ENCODE data around the gene ANKS3. TPM values are rescaled to one million over a fixed set of nuclear protein-coding genes. Genes with fewer than 3 reads are reported as not detected.

The ANKS3 gene
- total and polyA plus RNA-seq, 2 donors (not counting 3 experiments of a cell fraction or from before 2014, with no cell fraction given): 13.9 to 24.0 TPM

DNA sequence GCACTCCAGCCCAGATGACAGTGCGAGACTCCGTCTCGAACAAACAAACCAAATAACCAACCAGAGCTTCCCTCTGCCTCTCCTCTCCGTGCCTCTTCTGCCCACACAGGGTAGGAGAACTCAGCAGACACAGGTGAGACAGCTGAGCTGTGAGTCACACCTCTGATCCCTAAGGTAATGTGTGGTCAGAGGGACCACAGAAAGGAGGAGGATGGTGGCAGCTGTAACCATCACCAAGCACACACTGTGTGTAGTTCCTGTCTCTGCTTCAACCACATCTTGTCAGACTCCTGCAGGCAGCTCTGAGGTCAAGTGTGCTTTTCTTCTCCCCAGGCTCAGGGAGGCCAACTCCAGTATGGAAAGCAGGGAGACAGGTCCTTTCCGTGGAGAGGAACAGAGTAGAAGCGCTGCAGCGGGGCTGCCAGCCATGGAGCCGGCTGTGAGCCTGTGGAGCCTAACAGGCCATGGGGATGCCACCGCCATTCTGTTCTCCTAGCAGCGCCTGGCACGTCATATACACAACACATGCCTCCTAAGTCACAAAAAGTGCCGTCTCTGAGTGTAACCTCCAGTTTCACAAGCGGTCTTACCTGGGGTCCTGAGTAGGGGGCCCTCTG, 33.6 kb downstream of the ANKS3 start:
- no TSS peak for BruUV-seq (replicated peaks)
- intact Hi-C loops (cut with micrococcal nuclease): no loop called here
- no peaks in the 10 kb centered on the region for H3K4me1 ChIP-seq (ENCODE audit: control insufficient read depth, extremely low read depth, insufficient read depth, low read length)
- ChIA-PET POLR2A (no interaction called here), CTCF (interaction anchor here (1.4 kb wide), 1 partner anchor 51 kb away, joined by 3 read pairs; no protein-coding TSS in a partner anchor)
- H3K4me3 ChIP-seq (replicated peaks in 1 of 3; ENCODE audit: insufficient read depth in 1 of 3, low read depth in 1 of 3, low read length in 3 of 3): no peak overlapping the region
- TF ChIP-seq MYC (IDR thresholded peaks at IDR 0.05; ENCODE audit: low read depth, low read length): no peak
- no peak for TF ChIP-seq POLR2AphosphoS5 (IDR thresholded peaks at IDR 0.05; ENCODE audit: insufficient read depth, low read depth, low read length)
- TF ChIP-seq, protein P1, sequence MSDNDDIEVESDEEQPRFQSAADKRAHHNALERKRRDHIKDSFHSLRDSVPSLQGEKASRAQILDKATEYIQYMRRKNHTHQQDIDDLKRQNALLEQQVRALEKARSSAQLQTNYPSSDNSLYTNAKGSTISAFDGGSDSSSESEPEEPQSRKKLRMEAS (IDR thresholded peaks at IDR 0.05; ENCODE audit: insufficient read depth, insufficient read length): no peak
- TF ChIP-seq JUN (IDR thresholded peaks at IDR 0.05; ENCODE audit: borderline replicate concordance, insufficient read depth, insufficient read length, low read depth): no peak
- no peak for TF ChIP-seq POLR2A (IDR thresholded peaks at IDR 0.05; ENCODE audit: low read depth, low read length)
- no peaks in the 10 kb centered on the region for H3K79me2 ChIP-seq (ENCODE audit: control insufficient read depth, insufficient read depth, low read length)
- peaks cover 3 to 39% of the 10 kb centered on the region in 2 experiments for H3K36me3 ChIP-seq (ENCODE audit: control insufficient read depth in 2 of 2, extremely low read depth in 1 of 2, insufficient read depth in 2 of 2, low read length in 2 of 2)
- DNase-seq (ENCODE audit: low read depth, low spot score): no peak
- FAIRE-seq: no peak
- H3K9me1 ChIP-seq (replicated peaks; ENCODE audit: control insufficient read depth, extremely low read depth, insufficient read depth, low read length): no peaks in the 10 kb centered on the region
- no peak overlapping the region for H3K27ac ChIP-seq (ENCODE audit: insufficient read depth, low read depth, low read length)
- dilution Hi-C loops (cut with MboI; ENCODE audit: extremely low pct_ligation_motif_present, low sequenced_read_pairs): no loop called here
- no peaks in the 10 kb centered on the region for H3K9me3 ChIP-seq (replicated peaks; ENCODE audit: control insufficient read depth, insufficient read depth, low read length)
- no peak overlapping the region for H2AFZ ChIP-seq (ENCODE audit: low read depth, low read length)
- H3K4me2 ChIP-seq (ENCODE audit: insufficient read depth, low read length): no peak overlapping the region
- H3K9ac ChIP-seq (replicated peaks; ENCODE audit: extremely low read depth, insufficient read depth, low read length): no peak overlapping the region
- no peaks in the 10 kb centered on the region for H4K20me1 ChIP-seq (replicated peaks; ENCODE audit: control insufficient read depth, extremely low read depth, insufficient read depth, low read length)
- H3K27me3 ChIP-seq (ENCODE audit: control insufficient read depth in 2 of 2, insufficient read depth in 2 of 2, low read length in 2 of 2): no peaks in the 10 kb centered on the region

DNA sequence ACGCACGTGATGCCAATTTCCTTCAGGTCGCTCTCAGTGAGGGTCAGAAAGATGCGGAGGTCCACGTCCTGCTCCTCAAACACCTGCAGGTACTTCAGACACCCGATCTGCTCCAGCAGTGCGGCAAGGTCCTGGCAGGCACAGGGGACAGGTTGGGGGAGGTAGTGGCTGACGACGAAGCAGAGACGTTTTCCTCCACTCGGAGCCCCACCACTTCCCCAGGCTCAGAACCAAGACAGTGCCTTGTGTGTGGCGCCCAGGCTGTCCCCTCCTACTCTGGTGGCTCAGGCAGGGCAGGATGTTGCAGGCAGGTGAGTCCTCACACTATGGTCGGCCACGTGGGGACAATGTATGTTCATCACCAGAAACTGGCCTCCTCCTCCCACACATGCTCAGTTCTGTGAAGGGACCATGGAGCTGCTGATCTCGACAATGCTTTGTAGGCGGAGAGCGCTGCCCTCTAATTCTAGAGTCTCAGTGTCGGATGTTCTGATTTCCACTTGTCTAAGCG, 35.0 kb downstream of the ANKS3 start:
- dilution Hi-C loops (cut with MboI; ENCODE audit: extremely low pct_ligation_motif_present, low sequenced_read_pairs): no loop called here

More for the DNA sequence above, 35.0 kb downstream of the ANKS3 start:
- Histone ChIP-seq H3K9me3 (replicated peaks; ENCODE audit: control insufficient read depth, insufficient read depth, low read length) (no peaks in the 10 kb centered on the region), H3K9ac (replicated peaks; ENCODE audit: extremely low read depth, insufficient read depth, low read length) (no peak overlapping the region), H3K27ac (ENCODE audit: insufficient read depth, low read depth, low read length) (no peak overlapping the region), H3K4me3 (replicated peaks in 1 of 3; ENCODE audit: insufficient read depth in 1 of 3, low read depth in 1 of 3, low read length in 3 of 3) (no peak overlapping the region), H3K4me1 (ENCODE audit: control insufficient read depth, extremely low read depth, insufficient read depth, low read length) (no peaks in the 10 kb centered on the region), H3K4me2 (ENCODE audit: insufficient read depth, low read length) (no peak overlapping the region), H3K36me3 (ENCODE audit: control insufficient read depth in 2 of 2, extremely low read depth in 1 of 2, insufficient read depth in 2 of 2, low read length in 2 of 2) (peaks cover 3 to 39% of the 10 kb centered on the region in 2 experiments), H2AFZ (ENCODE audit: low read depth, low read length) (no peak overlapping the region), H4K20me1 (replicated peaks; ENCODE audit: control insufficient read depth, extremely low read depth, insufficient read depth, low read length) (no peaks in the 10 kb centered on the region), H3K9me1 (replicated peaks; ENCODE audit: control insufficient read depth, extremely low read depth, insufficient read depth, low read length) (no peaks in the 10 kb centered on the region), H3K79me2 (ENCODE audit: control insufficient read depth, insufficient read depth, low read length) (no peaks in the 10 kb centered on the region), H3K27me3 (ENCODE audit: control insufficient read depth in 2 of 2, insufficient read depth in 2 of 2, low read length in 2 of 2) (no peaks in the 10 kb centered on the region)
- TF ChIP-seq GATA2 (IDR thresholded peaks at IDR 0.05; ENCODE audit: insufficient read depth, insufficient read length, low read depth, low read length): no peak
- TF ChIP-seq POLR2AphosphoS5 (IDR thresholded peaks at IDR 0.05; ENCODE audit: insufficient read depth, low read depth, low read length): no peak
- no peak for TF ChIP-seq FOS (IDR thresholded peaks at IDR 0.05; ENCODE audit: borderline replicate concordance, insufficient read depth, low read length)
- TF ChIP-seq POLR2A (IDR thresholded peaks at IDR 0.05; ENCODE audit: low read depth, low read length): no peak
- TF ChIP-seq, protein P1 (IDR thresholded peaks at IDR 0.05; ENCODE audit: insufficient read depth, insufficient read length): no peak
- TF ChIP-seq, protein P2, sequence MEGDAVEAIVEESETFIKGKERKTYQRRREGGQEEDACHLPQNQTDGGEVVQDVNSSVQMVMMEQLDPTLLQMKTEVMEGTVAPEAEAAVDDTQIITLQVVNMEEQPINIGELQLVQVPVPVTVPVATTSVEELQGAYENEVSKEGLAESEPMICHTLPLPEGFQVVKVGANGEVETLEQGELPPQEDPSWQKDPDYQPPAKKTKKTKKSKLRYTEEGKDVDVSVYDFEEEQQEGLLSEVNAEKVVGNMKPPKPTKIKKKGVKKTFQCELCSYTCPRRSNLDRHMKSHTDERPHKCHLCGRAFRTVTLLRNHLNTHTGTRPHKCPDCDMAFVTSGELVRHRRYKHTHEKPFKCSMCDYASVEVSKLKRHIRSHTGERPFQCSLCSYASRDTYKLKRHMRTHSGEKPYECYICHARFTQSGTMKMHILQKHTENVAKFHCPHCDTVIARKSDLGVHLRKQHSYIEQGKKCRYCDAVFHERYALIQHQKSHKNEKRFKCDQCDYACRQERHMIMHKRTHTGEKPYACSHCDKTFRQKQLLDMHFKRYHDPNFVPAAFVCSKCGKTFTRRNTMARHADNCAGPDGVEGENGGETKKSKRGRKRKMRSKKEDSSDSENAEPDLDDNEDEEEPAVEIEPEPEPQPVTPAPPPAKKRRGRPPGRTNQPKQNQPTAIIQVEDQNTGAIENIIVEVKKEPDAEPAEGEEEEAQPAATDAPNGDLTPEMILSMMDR (IDR thresholded peaks at IDR 0.05; ENCODE audit: extremely low read depth in 1 of 2, insufficient read depth in 1 of 2, low read depth in 1 of 2, low read length in 2 of 2): no peak
- no peak for TF ChIP-seq EZH2 (IDR thresholded peaks at IDR 0.05; ENCODE audit: borderline replicate concordance, low read depth, low read length, severe bottlenecking)
- no peak for TF ChIP-seq MYC (IDR thresholded peaks at IDR 0.05; ENCODE audit: low read depth, low read length)
- no peak for TF ChIP-seq JUN (IDR thresholded peaks at IDR 0.05; ENCODE audit: borderline replicate concordance, insufficient read depth, insufficient read length, low read depth)
- ChIA-PET POLR2A (no interaction called here), CTCF (no interaction called here)
- intact Hi-C loops (cut with micrococcal nuclease): no loop called here
- BruUV-seq (replicated peaks): no TSS peak
- DNase-seq (ENCODE audit: low read depth, low spot score) (no peak), FAIRE-seq (no peak)
